NCI-H524 (cell line): Measurements from ENCODE around the gene ESAM.

Experiments used
- DNase-seq, 2 experiments: peaks; one replicate each; lab custom pipeline; 2025; lab: John Stamatoyannopoulos, UW

The ESAM gene

GRCh38 chr11:124752471-124753102 lies 9.5 kb downstream of the ESAM start:
- peak; percentile 18 to 44 for DNase-seq

- no peak for DNase-seq
Measured at GRCh38 chr11:124751741-124752470, 10.2 kb downstream of the ESAM start, which contains the start of gene VSIG2. Gene VSIG2, minus strand, starts transcription at chr11:124752255. Its CDS starts 118 bp downstream, at chr11:124752137.

- DNase-seq: no peak
Measured at GRCh38 chr11:124751391-124751740, 10.7 kb downstream of the ESAM start.

- DNase-seq: no peak
Measured at GRCh38 chr11:124749912-124750311, 12.2 kb downstream of the ESAM start.

GRCh38 chr11:124748481-124749343 lies 13.4 kb downstream of the ESAM start:
- DNase-seq: no peak

- no peak for DNase-seq
Measured at GRCh38 chr11:124748100-124748418, 14.0 kb downstream of the ESAM start.

GRCh38 chr11:124747406-124748099 lies 14.5 kb downstream of the ESAM start:
- DNase-seq: no peak

- no peak for DNase-seq
Measured at GRCh38 chr11:124746621-124747243, 15.4 kb downstream of the ESAM start.

- DNase-seq: no peak
Measured at GRCh38 chr11:124745835-124746620, 16.1 kb downstream of the ESAM start.

- DNase-seq: no peak
Measured at GRCh38 chr11:124745270-124745834, 16.7 kb downstream of the ESAM start.

- DNase-seq: no peak
Measured at GRCh38 chr11:124743050-124743449, 19.0 kb downstream of the ESAM start.

GRCh38 chr11:124742555-124742954 lies 19.5 kb downstream of the ESAM start:
- DNase-seq: no peak

- peak; percentile 38 to 62 for DNase-seq
Measured at GRCh38 chr11:124740277-124740882, 21.7 kb downstream of the ESAM start.

- DNase-seq: peak; percentile 87 to 93
Measured at GRCh38 chr11:124739479-124740276, 22.4 kb downstream of the ESAM start, which contains the start of gene NRGN. Gene NRGN, plus strand, starts transcription at chr11:124739942. Its CDS starts 143 bp downstream, at chr11:124740085.

GRCh38 chr11:124738713-124739478 lies 23.2 kb downstream of the ESAM start:
- peak in 1 of 2 experiments; percentile 39 for DNase-seq

- DNase-seq: peak in 1 of 2 experiments; percentile 70
Measured at GRCh38 chr11:124737638-124738305, 24.3 kb downstream of the ESAM start.

GRCh38 chr11:124736736-124737135 lies 25.4 kb downstream of the ESAM start:
- DNase-seq: peak; percentile 29 to 73

- DNase-seq: no peak
Measured at GRCh38 chr11:124732230-124732629, 29.9 kb downstream of the ESAM start.
